GM12878 (cell line): ENCODE measurements around the gene VWA7. TPM values are rescaled to one million over a fixed set of nuclear protein-coding genes. Genes with fewer than 3 reads are reported as not detected.

Source experiments
- BRCA1 ChIP-seq: IDR thresholded peaks from 2 replicates; pipeline ENCODE4 v1.6.1; 2011; ENCODE audit warnings: low read depth, low read length, improper control_type of control experiment
- CBX3 ChIP-seq: fragments of 200-600 bp; sonication (generic); IDR thresholded peaks from 2 replicates; pipeline ENCODE4 v1.6.1; 2016; ENCODE audit warnings: low read depth, borderline replicate concordance
- CBX5 ChIP-seq: sonication (generic); IDR thresholded peaks from 2 replicates; pipeline ENCODE4 v1.6.1; 2016; ENCODE audit warnings: low read depth, moderate library complexity, mild to moderate bottlenecking, inconsistent platforms
- CHD1 ChIP-seq: IDR thresholded peaks from 2 replicates; pipeline ENCODE4 v1.6.1; 2012; ENCODE audit warnings: low read depth, low read length, improper control_type of control experiment
- DPF2 ChIP-seq: fragments of 450-650 bp; IDR thresholded peaks from 2 replicates; pipeline ENCODE4 v1.6.1; 2017; ENCODE audit warnings: mild to moderate bottlenecking
- EP300 ChIP-seq, 2 experiments: fragments of 150-350 bp in 1 of 2; IDR thresholded peaks; 2 replicates each; pipeline ENCODE4 v1.6.1; 2011 to 2012; ENCODE audit warnings: low read depth in 2 of 2, low read length in 2 of 2, borderline replicate concordance in 1 of 2, improper control_type of control experiment in 1 of 2, inconsistent platforms in 1 of 2; ENCODE audit not compliant: control insufficient read depth in 1 of 2
- ESRRA ChIP-seq: IDR thresholded peaks from 2 replicates; pipeline ENCODE4 v1.6.1; 2012; ENCODE audit warnings: mild to moderate bottlenecking, low read length, improper control_type of control experiment
- IKZF1 ChIP-seq: fragments of 450-650 bp; conservative IDR thresholded peaks from 2 replicates; pipeline ENCODE4 v1.6.1; 2017; ENCODE audit warnings: antibody characterized with exemption, mild to moderate bottlenecking
- IKZF2 ChIP-seq, 2 experiments: fragments of 450-650 bp; IDR thresholded peaks; 2 replicates each; pipeline ENCODE4 v1.6.1; 2017; ENCODE audit warnings: mild to moderate bottlenecking in 2 of 2, moderate library complexity in 2 of 2
- IRF4 ChIP-seq: IDR thresholded peaks from 2 replicates; pipeline ENCODE4 v1.6.1; 2011; ENCODE audit warnings: low read depth, low read length
- JUNB ChIP-seq: IDR thresholded peaks from 2 replicates; pipeline ENCODE4 v1.6.1; 2016; ENCODE audit warnings: antibody characterized with exemption, mild to moderate bottlenecking
- NBN ChIP-seq: fragments of 450-650 bp; IDR thresholded peaks from 2 replicates; pipeline ENCODE4 v1.6.1; 2016
- NFYA ChIP-seq: IDR thresholded peaks from 2 replicates; pipeline ENCODE4 v1.6.1; 2011; ENCODE audit warnings: low read depth, mild to moderate bottlenecking, low read length, improper control_type of control experiment, borderline replicate concordance
- NFYB ChIP-seq: IDR thresholded peaks from 2 replicates; pipeline ENCODE4 v1.6.1; 2011; ENCODE audit warnings: low read depth, mild to moderate bottlenecking, low read length, improper control_type of control experiment, moderate library complexity; ENCODE audit not compliant: insufficient read depth
- NR2C1 ChIP-seq: fragments of 450-650 bp; IDR thresholded peaks from 2 replicates; pipeline ENCODE4 v1.6.1; 2017; ENCODE audit warnings: antibody characterized with exemption, mild to moderate bottlenecking, moderate library complexity
- NRF1 ChIP-seq: conservative IDR thresholded peaks from 2 replicates; pipeline ENCODE4 v1.6.1; 2011; ENCODE audit warnings: mild to moderate bottlenecking, low read depth, low read length, improper control_type of control experiment
- PKNOX1 ChIP-seq: fragments of 450-650 bp; IDR thresholded peaks from 2 replicates; pipeline ENCODE4 v1.6.1; 2016; ENCODE audit warnings: mild to moderate bottlenecking
- POU2F2 ChIP-seq: IDR thresholded peaks from 3 replicates; pipeline ENCODE4 v1.6.1; 2011; ENCODE audit warnings: low read depth, mild to moderate bottlenecking, low read length, borderline replicate concordance
- RFX5 ChIP-seq: IDR thresholded peaks from 2 replicates; pipeline ENCODE4 v1.6.1; 2011; ENCODE audit warnings: low read depth, low read length, improper control_type of control experiment
- SIX5 ChIP-seq: IDR thresholded peaks from 2 replicates; pipeline ENCODE4 v1.6.1; 2011; ENCODE audit warnings: mild to moderate bottlenecking, low read depth, low read length, moderate library complexity; ENCODE audit not compliant: severe bottlenecking
- SMARCA5 ChIP-seq: fragments of 450-650 bp; IDR thresholded peaks from 2 replicates; pipeline ENCODE4 v1.6.1; 2017; ENCODE audit warnings: mild to moderate bottlenecking
- SPI1 ChIP-seq: IDR thresholded peaks from 2 replicates; pipeline ENCODE4 v1.6.1; 2011; ENCODE audit warnings: low read depth, mild to moderate bottlenecking, low read length, moderate library complexity, borderline replicate concordance; ENCODE audit not compliant: insufficient read depth
- SREBF2 ChIP-seq: IDR thresholded peaks from 2 replicates; pipeline ENCODE4 v1.6.1; 2012; ENCODE audit warnings: mild to moderate bottlenecking, low read length
- TBL1XR1 ChIP-seq: IDR thresholded peaks from 2 replicates; pipeline ENCODE4 v1.6.1; 2012; ENCODE audit warnings: low read depth, low read length, improper control_type of control experiment
- ZBTB40 ChIP-seq: fragments of 450-650 bp; IDR thresholded peaks from 2 replicates; pipeline ENCODE4 v1.6.1; 2016; ENCODE audit warnings: mild to moderate bottlenecking, moderate library complexity, borderline replicate concordance
- ZNF274 ChIP-seq: IDR thresholded peaks from one replicate; pipeline ENCODE4 v1.8.0; 2011; ENCODE audit not compliant: insufficient read length, insufficient read depth
- polyA plus RNA-seq, 11 experiments: library from polyadenylated mRNA; depleted of rRNA in 4 of 11; unstranded in 6 of 11; stranded (reverse) in 5 of 11; fragments of >200 nt; fragmentation: Nextera tagmentation in 4 of 11; fragmentation: Illumina TruSeq in 1 of 11; extraction: Ambion mirVana in 4 of 11; extraction: Trizol in 1 of 11; gene quantifications; 1 replicate in 1 of 11; 2 replicates in 10 of 11; pipeline versions ENCODE4 v1.2.1 to v1.2.3, GENCODE V29; 2011 to 2016; ENCODE audit warnings: inconsistent platforms in 2 of 11, missing spikeins in 2 of 11, low read depth in 1 of 11
- total RNA-seq, 4 experiments: library from RNA; depleted of rRNA in 3 of 4; stranded (reverse); fragments of >200 nt in 3 of 4; fragmentation: Illumina TruSeq in 1 of 4; extraction: Trizol in 1 of 4; gene quantifications; 2 replicates each; pipeline versions ENCODE4 v1.2.1 to v1.2.3, GENCODE V29; 2013 to 2021
- TF ChIP-seq, protein P1 (sequence below): fragments of 450-650 bp; IDR thresholded peaks from 2 replicates; pipeline ENCODE4 v1.6.1; 2014; ENCODE audit warnings: mild to moderate bottlenecking

Gene VWA7
- total and polyA plus RNA-seq, 10 of the 15 experiments (the other 5 are each of a cell fraction or from before 2014, with no cell fraction given), result 0.11 to 3.1 (median 1.2) TPM; not detected in 1

DNA sequence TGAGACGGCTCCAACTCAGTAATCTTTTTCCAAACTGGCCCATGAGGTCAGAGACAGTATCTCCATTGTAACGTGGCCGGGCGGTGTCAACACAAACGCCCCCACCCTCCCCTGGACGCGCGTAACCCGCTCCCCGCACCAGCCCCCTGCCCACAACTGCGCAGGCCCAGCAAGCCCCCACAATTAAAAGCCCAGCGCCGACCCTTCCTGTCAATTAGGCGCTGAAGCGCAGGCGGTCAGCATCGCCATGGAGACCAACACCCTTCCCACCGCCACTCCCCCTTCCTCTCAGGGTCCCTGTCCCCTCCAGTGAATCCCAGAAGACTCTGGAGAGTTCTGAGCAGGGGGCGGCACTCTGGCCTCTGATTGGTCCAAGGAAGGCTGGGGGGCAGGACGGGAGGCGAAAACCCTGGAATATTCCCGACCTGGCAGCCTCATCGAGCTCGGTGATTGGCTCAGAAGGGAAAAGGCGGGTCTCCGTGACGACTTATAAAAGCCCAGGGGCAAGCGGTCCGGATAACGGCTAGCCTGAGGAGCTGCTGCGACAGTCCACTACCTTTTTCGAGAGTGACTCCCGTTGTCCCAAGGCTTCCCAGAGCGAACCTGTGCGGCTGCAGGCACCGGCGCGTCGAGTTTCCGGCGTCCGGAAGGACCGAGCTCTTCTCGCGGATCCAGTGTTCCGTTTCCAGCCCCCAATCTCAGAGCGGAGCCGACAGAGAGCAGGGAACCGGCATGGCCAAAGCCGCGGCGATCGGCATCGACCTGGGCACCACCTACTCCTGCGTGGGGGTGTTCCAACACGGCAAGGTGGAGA, 38.1 kb upstream of the VWA7 start, which contains the start of the genes HSPA1A and HSPA1L (continued):
- no peak for TF ChIP-seq SREBF2
- TF ChIP-seq CHD1, result no peak
- TF ChIP-seq ZNF274, result no peak
- no peak for TF ChIP-seq ESRRA
- no peak for TF ChIP-seq SPI1
- TF ChIP-seq NR2C1, result no peak
- TF ChIP-seq NRF1, result no peak
- 0 out of 4 replicates have a peak, but pooled peaks of 1 of the 2 experiments have one; percentile 30 for TF ChIP-seq EP300 (IDR thresholded peaks at IDR 0.05; ENCODE audit: borderline replicate concordance in 1 of 2, control insufficient read depth in 1 of 2, low read depth in 2 of 2, low read length in 2 of 2)
- no peak for TF ChIP-seq TBL1XR1
- 0 out of 2 replicates have a peak, but pooled peaks have one; percentile 35 for TF ChIP-seq NBN
- TF ChIP-seq POU2F2, result peak; percentile 45; the same call in 1 of the 3 replicates
- TF ChIP-seq NFYA, result no peak
- no peak for TF ChIP-seq DPF2
- peak; percentile 62; the same call in 1 of the 2 replicates for TF ChIP-seq ZBTB40
- TF ChIP-seq IKZF2 (IDR thresholded peaks at IDR 0.05), result peak in 1 of 2 experiments; percentile 27; a peak in 1 of 4 replicates
- no peak for TF ChIP-seq IRF4
- TF ChIP-seq BRCA1, result no peak
- TF ChIP-seq SMARCA5, result no peak
- peak; percentile 78 for TF ChIP-seq NFYB
- no peak for TF ChIP-seq SIX5
- peak; percentile 65 for TF ChIP-seq IKZF1
- peak; percentile 52; the same call in 1 of the 2 replicates for TF ChIP-seq PKNOX1
- TF ChIP-seq CBX5, result no peak
- TF ChIP-seq JUNB, result no peak
- no peak for TF ChIP-seq RFX5
- TF ChIP-seq, protein P1, sequence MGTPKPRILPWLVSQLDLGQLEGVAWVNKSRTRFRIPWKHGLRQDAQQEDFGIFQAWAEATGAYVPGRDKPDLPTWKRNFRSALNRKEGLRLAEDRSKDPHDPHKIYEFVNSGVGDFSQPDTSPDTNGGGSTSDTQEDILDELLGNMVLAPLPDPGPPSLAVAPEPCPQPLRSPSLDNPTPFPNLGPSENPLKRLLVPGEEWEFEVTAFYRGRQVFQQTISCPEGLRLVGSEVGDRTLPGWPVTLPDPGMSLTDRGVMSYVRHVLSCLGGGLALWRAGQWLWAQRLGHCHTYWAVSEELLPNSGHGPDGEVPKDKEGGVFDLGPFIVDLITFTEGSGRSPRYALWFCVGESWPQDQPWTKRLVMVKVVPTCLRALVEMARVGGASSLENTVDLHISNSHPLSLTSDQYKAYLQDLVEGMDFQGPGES, result no peak
- no peak for TF ChIP-seq CBX3
